Keratinocyte (primary cell): Measurements from ENCODE around the gene EFCAB9. TPM values are rescaled to one million over a fixed set of nuclear protein-coding genes. Genes with fewer than 3 reads are reported as not detected.
"Not testable (repeated sequence)": the region's sequence is repeated elsewhere in the genome, so short reads cannot be mapped to it uniquely, and the experiment has no call there.

Source experiments
- DNase-seq: peaks from one replicate; pipeline ENCODE4 v3.0.0-alpha.2; 2011; ENCODE audit warnings: low read depth, missing footprints, low spot score
- FAIRE-seq: peaks from 2 replicates; lab custom pipeline; 2011; peaks lifted over from hg19 to GRCh38; lab: Jason Lieb, UNC
- H2AFZ ChIP-seq: 2 replicates; pipeline ENCODE4 v1.6.0; 2012; ENCODE audit warnings: low read length, control low read depth, inconsistent platforms; ENCODE audit not compliant: control insufficient read depth
- H3K27ac ChIP-seq: 2 replicates; pipeline ENCODE4 v1.5.1; 2011; ENCODE audit warnings: low read length; ENCODE audit not compliant: control insufficient read depth, insufficient read depth
- H3K27me3 ChIP-seq: 3 replicates; pipeline ENCODE4 v1.6.0; 2011; ENCODE audit warnings: low read length; ENCODE audit not compliant: control insufficient read depth, insufficient read depth; ENCODE audit errors: extremely low read depth
- H3K36me3 ChIP-seq, 2 experiments: 2 replicates in 1 of 2; 3 replicates in 1 of 2; pipeline ENCODE4 v1.5.1; 2011; ENCODE audit warnings: low read length in 2 of 2, mild to moderate bottlenecking in 1 of 2; ENCODE audit not compliant: control insufficient read depth in 2 of 2, insufficient read depth in 2 of 2; ENCODE audit errors: extremely low read depth in 1 of 2
- H3K4me1 ChIP-seq: 3 replicates; pipeline ENCODE4 v1.5.1; 2011; ENCODE audit warnings: low read length; ENCODE audit not compliant: control insufficient read depth, insufficient read depth; ENCODE audit errors: extremely low read depth
- H3K4me2 ChIP-seq: 3 replicates; pipeline ENCODE4 v1.6.0; 2011; ENCODE audit warnings: low read depth, low read length; ENCODE audit not compliant: control insufficient read depth, insufficient read depth; ENCODE audit errors: extremely low read depth
- H3K4me3 ChIP-seq, 3 experiments: fragments of 200-600 bp in 1 of 3; sonication (generic) in 1 of 3; 2 replicates in 2 of 3; 3 replicates in 1 of 3; pipeline ENCODE4 v1.5.1; 2011 to 2016; ENCODE audit warnings: low read length in 3 of 3, mild to moderate bottlenecking in 3 of 3, control low read depth in 2 of 3, inconsistent platforms in 1 of 3, low read depth in 1 of 3, mixed read lengths in 1 of 3, mixed run types in 1 of 3, moderate library complexity in 1 of 3; ENCODE audit not compliant: control insufficient read depth in 2 of 3, insufficient read depth in 2 of 3; ENCODE audit errors: extremely low read depth in 1 of 3
- H3K79me2 ChIP-seq: 2 replicates; pipeline ENCODE4 v1.6.0; 2012; ENCODE audit warnings: low read length; ENCODE audit not compliant: control insufficient read depth, insufficient read depth
- H3K9ac ChIP-seq: 3 replicates; pipeline ENCODE4 v1.6.0; 2011; ENCODE audit warnings: low read length; ENCODE audit not compliant: control insufficient read depth, insufficient read depth; ENCODE audit errors: extremely low read depth
- H3K9me1 ChIP-seq: 3 replicates; pipeline ENCODE4 v1.6.0; 2011; ENCODE audit warnings: low read length; ENCODE audit not compliant: control insufficient read depth, insufficient read depth; ENCODE audit errors: extremely low read depth
- H3K9me3 ChIP-seq: 2 replicates; pipeline ENCODE4 v1.5.1; 2012; ENCODE audit warnings: low read depth, low read length; ENCODE audit not compliant: control insufficient read depth
- H4K20me1 ChIP-seq: 3 replicates; pipeline ENCODE4 v1.6.0; 2011; ENCODE audit warnings: low read length; ENCODE audit not compliant: control insufficient read depth, insufficient read depth; ENCODE audit errors: extremely low read depth
- EZH2 ChIP-seq: IDR thresholded peaks from one replicate; pipeline ENCODE4 v1.6.1; 2012; ENCODE audit warnings: inconsistent platforms, mild to moderate bottlenecking, low read length, moderate library complexity
- dilution Hi-C: fragments of 300-500 bp; cut with MboI; formaldehyde crosslinking; loops from one replicate; pipeline ENCODE4 v1.7.0; 2020; ENCODE audit warnings: low sequenced_read_pairs; ENCODE audit not compliant: extremely low pct_ligation_motif_present
- polyA plus RNA-seq, 5 experiments: library from polyadenylated mRNA; depleted of rRNA in 3 of 5; stranded (reverse) in 3 of 5; stranded (forward) in 1 of 5; unstranded in 1 of 5; fragments of >200 nt; gene quantifications; 1 replicate in 1 of 5; 2 replicates in 3 of 5; 3 replicates in 1 of 5; pipeline versions ENCODE4 v1.2.1 to v1.2.3, GENCODE V29; 2011 to 2012; ENCODE audit warnings: missing spikeins in 2 of 5, low read depth in 1 of 5, low replicate concordance in 1 of 5
- TF ChIP-seq, protein P1 (sequence below), 3 experiments: IDR thresholded peaks in 1 of 3; conservative IDR thresholded peaks in 1 of 3; optimal IDR thresholded peaks in 1 of 3; 2 replicates in 2 of 3; 3 replicates in 1 of 3; pipeline versions ENCODE3 to v1.5.1; 2011; ENCODE audit warnings: low read length in 3 of 3, mild to moderate bottlenecking in 3 of 3, moderate library complexity in 2 of 3, control low read depth in 1 of 3, inconsistent platforms in 1 of 3; ENCODE audit not compliant: insufficient read depth in 2 of 3; ENCODE audit errors: extremely low read depth in 1 of 3

EFCAB9 gene
- polyA plus RNA-seq, 1 donor (not counting 4 experiments of a cell fraction or from before 2014, with no cell fraction given) = not detected

DNA sequence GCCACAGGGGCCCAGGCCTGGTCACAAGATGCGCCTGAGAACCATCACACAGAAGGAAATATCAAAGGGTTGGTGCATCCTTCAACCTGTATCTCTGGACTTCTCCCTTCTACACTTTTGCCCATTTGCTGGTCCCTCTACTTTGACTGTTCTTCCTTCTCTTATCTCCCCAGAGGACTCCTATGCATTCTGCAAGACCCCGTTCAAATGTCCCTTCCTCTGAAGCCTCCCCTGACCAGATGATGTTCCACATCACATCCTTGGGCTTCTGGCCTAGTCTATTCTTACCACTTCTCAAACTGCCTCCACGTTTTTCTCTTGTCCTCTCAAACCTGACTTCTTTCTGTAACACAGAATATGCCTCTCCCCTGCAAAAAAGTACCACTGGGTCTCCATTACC is 40.3 kb upstream of the EFCAB9 start:
- dilution Hi-C loops = no loop called here
- DNase-seq (no peak), FAIRE-seq (no peak)
- Histone ChIP-seq H3K9ac (no peak overlapping the region), H2AFZ (no peak overlapping the region), H3K4me2 (no peak overlapping the region), H3K4me3 (no peak overlapping the region), H3K27ac (no peak overlapping the region), H3K9me1 (no peaks in the 10 kb centered on the region), H4K20me1 (no peaks in the 10 kb centered on the region), H3K9me3 (no peaks in the 10 kb centered on the region), H3K79me2 (peaks cover 37% of the 10 kb centered on the region), H3K4me1 (no peaks in the 10 kb centered on the region), H3K36me3 (peaks cover 16 to 33% of the 10 kb centered on the region in 2 experiments), H3K27me3 (no peaks in the 10 kb centered on the region)
- TF ChIP-seq EZH2 = no peak
- TF ChIP-seq, protein P1, sequence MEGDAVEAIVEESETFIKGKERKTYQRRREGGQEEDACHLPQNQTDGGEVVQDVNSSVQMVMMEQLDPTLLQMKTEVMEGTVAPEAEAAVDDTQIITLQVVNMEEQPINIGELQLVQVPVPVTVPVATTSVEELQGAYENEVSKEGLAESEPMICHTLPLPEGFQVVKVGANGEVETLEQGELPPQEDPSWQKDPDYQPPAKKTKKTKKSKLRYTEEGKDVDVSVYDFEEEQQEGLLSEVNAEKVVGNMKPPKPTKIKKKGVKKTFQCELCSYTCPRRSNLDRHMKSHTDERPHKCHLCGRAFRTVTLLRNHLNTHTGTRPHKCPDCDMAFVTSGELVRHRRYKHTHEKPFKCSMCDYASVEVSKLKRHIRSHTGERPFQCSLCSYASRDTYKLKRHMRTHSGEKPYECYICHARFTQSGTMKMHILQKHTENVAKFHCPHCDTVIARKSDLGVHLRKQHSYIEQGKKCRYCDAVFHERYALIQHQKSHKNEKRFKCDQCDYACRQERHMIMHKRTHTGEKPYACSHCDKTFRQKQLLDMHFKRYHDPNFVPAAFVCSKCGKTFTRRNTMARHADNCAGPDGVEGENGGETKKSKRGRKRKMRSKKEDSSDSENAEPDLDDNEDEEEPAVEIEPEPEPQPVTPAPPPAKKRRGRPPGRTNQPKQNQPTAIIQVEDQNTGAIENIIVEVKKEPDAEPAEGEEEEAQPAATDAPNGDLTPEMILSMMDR (optimal IDR thresholded peaks at IDR 0.05 in 1 of 3, IDR thresholded peaks at IDR 0.05 in 1 of 3, conservative IDR thresholded peaks at IDR 0.05 in 1 of 3; ENCODE audit: extremely low read depth in 1 of 3, insufficient read depth in 2 of 3, low read length in 3 of 3) = no peak

DNA sequence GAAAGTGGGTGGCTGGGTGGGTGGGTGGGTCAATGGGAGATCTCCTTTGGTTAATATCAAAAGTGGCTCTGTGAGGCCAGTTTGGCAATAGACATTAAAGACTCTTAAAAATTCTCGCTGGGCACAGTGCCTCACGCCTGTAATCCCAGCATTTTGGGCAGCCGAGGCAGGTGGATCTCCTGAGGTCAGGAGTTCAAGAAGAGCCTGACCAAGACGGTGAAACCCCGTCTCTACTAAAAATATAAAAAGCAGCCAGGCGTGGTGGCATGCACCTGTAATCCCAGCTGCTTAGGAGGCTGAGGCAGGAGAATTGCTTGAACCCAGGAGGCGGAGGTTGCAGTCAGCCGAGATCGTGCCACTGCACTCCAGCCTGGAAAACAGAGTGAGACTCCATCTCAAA is 38.9 kb upstream of the EFCAB9 start:
- H3K27ac ChIP-seq, FAIRE-seq, DNase-seq, dilution Hi-C loops, H3K27me3 ChIP-seq, H3K9me3 ChIP-seq, H3K4me2 ChIP-seq, H3K4me3 ChIP-seq, H4K20me1 ChIP-seq, H3K9ac ChIP-seq, H2AFZ ChIP-seq, H3K4me1 ChIP-seq, H3K9me1 ChIP-seq: not testable (repeated sequence)
- Histone ChIP-seq H3K79me2 (peaks cover 38% of the 10 kb centered on the region), H3K36me3 (peaks cover 16 to 35% of the 10 kb centered on the region in 2 experiments)

DNA sequence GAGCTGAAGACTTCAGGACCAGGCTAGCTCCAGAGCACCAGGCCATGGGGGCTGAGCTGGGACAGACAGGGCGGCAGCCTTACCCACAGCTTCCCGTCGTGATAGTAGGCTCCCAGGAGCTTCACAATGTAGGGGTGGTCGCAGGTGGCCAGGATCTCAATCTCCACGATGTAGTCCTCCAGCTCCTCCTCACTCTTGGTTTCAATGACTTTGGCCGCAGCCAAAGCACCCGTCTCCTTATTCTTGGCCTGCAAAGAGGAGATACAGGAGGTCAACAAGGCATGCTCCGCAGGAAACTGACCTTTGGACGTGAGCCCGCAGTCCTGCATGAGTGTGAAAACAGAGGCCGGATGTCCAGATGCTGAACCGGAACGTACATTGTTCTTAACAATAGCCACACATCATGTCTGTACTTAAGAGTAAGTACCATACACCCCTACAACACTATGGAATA is 37.4 kb upstream of the EFCAB9 start:
- Histone ChIP-seq H3K4me1 (no peaks in the 10 kb centered on the region), H2AFZ (no peak overlapping the region), H3K36me3 (peaks cover 13 to 37% of the 10 kb centered on the region in 2 experiments), H4K20me1 (peaks cover 4% of the 10 kb centered on the region), H3K79me2 (peaks cover 42% of the 10 kb centered on the region), H3K27ac (no peak overlapping the region), H3K4me2 (no peak overlapping the region), H3K4me3 (no peak overlapping the region), H3K27me3 (no peaks in the 10 kb centered on the region), H3K9ac (no peak overlapping the region), H3K9me3 (no peaks in the 10 kb centered on the region), H3K9me1 (no peaks in the 10 kb centered on the region)
- no peak for FAIRE-seq
- no peak for DNase-seq
- dilution Hi-C loops = no loop called here
- TF ChIP-seq EZH2 = no peak
- TF ChIP-seq, protein P1 (optimal IDR thresholded peaks at IDR 0.05 in 1 of 3, IDR thresholded peaks at IDR 0.05 in 1 of 3, conservative IDR thresholded peaks at IDR 0.05 in 1 of 3; ENCODE audit: extremely low read depth in 1 of 3, insufficient read depth in 2 of 3, low read length in 3 of 3) = no peak
